HepG2 (cell line): ENCODE measurements around the gene CAMTA1. TPM values are rescaled to one million over a fixed set of nuclear protein-coding genes. Genes with fewer than 3 reads are reported as not detected.

Experiments
- ATAC-seq: fragments of 200-7000 bp; cut with Tn5 transposase; 3 replicates; pipeline ENCODE4 v1.9.1; 2020; ENCODE audit warnings: mild to moderate bottlenecking, moderate library complexity
- BruUV-seq: library from RNA; stranded (reverse); fragments of 400-500 nt; replicated peaks from 2 replicates; lab custom pipeline; 2021; lab: Mats Ljungman, UMichigan
- CTCF ChIA-PET: fragments of 300-600 bp; formaldehyde crosslinking; extraction: SDS; loops from one replicate; lab custom pipeline; 2021; ENCODE audit warnings: low total read pairs, inconsistent platforms, low intra/inter-chr PET ratio; lab: Yijun Ruan, JAX
- POLR2A ChIA-PET: fragments of 350-600 bp; sonication (Branson Sonifier 250); formaldehyde crosslinking; loops from one replicate; lab custom pipeline; 2020; ENCODE audit warnings: antibody characterized with exemption, inconsistent platforms; lab: Yijun Ruan, JAX
- DNase-seq: peaks from one replicate; pipeline ENCODE4 v3.0.0-alpha.2; 2015; ENCODE audit warnings: low spot score
- FAIRE-seq: peaks from 3 replicates; lab custom pipeline; 2011; peaks lifted over from hg19 to GRCh38; lab: Jason Lieb, UNC
- H2AFZ ChIP-seq: one replicate; pipeline ENCODE4 v1.6.1; 2011; ENCODE audit warnings: low read length, inconsistent platforms
- H3K27ac ChIP-seq: fragments of 300-600 bp; 3 replicates; pipeline ENCODE4 v1.8.0; 2011; ENCODE audit warnings: mixed run types, mild to moderate bottlenecking, mixed read lengths, low read length, inconsistent platforms; ENCODE audit not compliant: insufficient read depth; ENCODE audit errors: extremely low read length
- H3K27me3 ChIP-seq, 2 experiments: fragments of 200-600 bp in 1 of 2; 2 replicates in 1 of 2; 3 replicates in 1 of 2; pipeline versions ENCODE4 v1.6.0 to v1.8.0; 2011; ENCODE audit warnings: low read length in 2 of 2, mild to moderate bottlenecking in 2 of 2, moderate library complexity in 2 of 2, inconsistent platforms in 1 of 2; ENCODE audit not compliant: insufficient read depth in 2 of 2, control insufficient read depth in 1 of 2
- H3K36me3 ChIP-seq, 2 experiments: fragments of 200-600 bp in 1 of 2; replicated peaks in 1 of 2; 2 replicates in 1 of 2; 3 replicates in 1 of 2; pipeline versions ENCODE4 v1.5.1 to v1.8.0; 2011; ENCODE audit warnings: low read length in 2 of 2, inconsistent platforms in 1 of 2; ENCODE audit not compliant: insufficient read depth in 2 of 2, control insufficient read depth in 1 of 2
- H3K4me1 ChIP-seq: 2 replicates; pipeline ENCODE4 v1.5.1; 2012; ENCODE audit warnings: low read length, inconsistent platforms; ENCODE audit not compliant: insufficient read depth
- H3K4me2 ChIP-seq: 2 replicates; pipeline ENCODE4 v1.6.0; 2011; ENCODE audit warnings: low read depth, low read length, inconsistent platforms
- H3K4me3 ChIP-seq, 3 experiments: fragments of 200-600 bp in 1 of 3; sonication (generic), shearing (Covaris generic) in 1 of 3; replicated peaks in 1 of 3; 2 replicates each; pipeline ENCODE4 v1.5.1; 2011 to 2016; ENCODE audit warnings: low read length in 3 of 3, inconsistent platforms in 2 of 3, low read depth in 2 of 3, mild to moderate bottlenecking in 2 of 3, control low read depth in 1 of 3, mixed read lengths in 1 of 3; ENCODE audit not compliant: insufficient read depth in 1 of 3
- H3K79me2 ChIP-seq: one replicate; pipeline ENCODE4 v1.6.1; 2011; ENCODE audit warnings: low read length, inconsistent platforms; ENCODE audit not compliant: insufficient read depth
- H3K9ac ChIP-seq: 2 replicates; pipeline ENCODE4 v1.6.0; 2011; ENCODE audit warnings: mild to moderate bottlenecking, low read depth, low read length, inconsistent platforms; ENCODE audit not compliant: insufficient read depth
- H3K9me3 ChIP-seq: 2 replicates; pipeline ENCODE4 v1.5.1; 2012; ENCODE audit warnings: mild to moderate bottlenecking, low read length
- H4K20me1 ChIP-seq: 2 replicates; pipeline ENCODE4 v1.6.0; 2011; ENCODE audit warnings: inconsistent platforms, mild to moderate bottlenecking, low read length, moderate library complexity; ENCODE audit not compliant: insufficient read depth
- HMG20B ChIP-seq: conservative IDR thresholded peaks from 2 replicates; pipeline ENCODE4 v1.6.1; 2016; ENCODE audit warnings: missing genetic modification reagents, missing compliant biosample characterization
- PAXIP1 ChIP-seq: sonication (generic); formaldehyde crosslinking; conservative IDR thresholded peaks from 2 replicates; pipeline ENCODE4 v1.4.0; 2020; ENCODE audit warnings: mild to moderate bottlenecking, missing genetic modification reagents, moderate library complexity
- TERF1 ChIP-seq: sonication (generic); formaldehyde crosslinking; IDR thresholded peaks from 2 replicates; pipeline ENCODE4 v1.8.0; 2022; ENCODE audit warnings: mild to moderate bottlenecking, missing genetic modification reagents, moderate library complexity
- ZNF3 ChIP-seq: IDR thresholded peaks from 2 replicates; pipeline ENCODE4 v1.7.0; 2017; ENCODE audit warnings: inconsistent platforms
- ZNF605 ChIP-seq: sonication (generic); formaldehyde crosslinking; IDR thresholded peaks from 2 replicates; pipeline ENCODE4 v1.8.0; 2022; ENCODE audit warnings: mild to moderate bottlenecking, missing genetic modification reagents
- ZNF724P ChIP-seq: sonication (generic); formaldehyde crosslinking; IDR thresholded peaks from 2 replicates; pipeline ENCODE4 v1.8.0; 2022; ENCODE audit warnings: missing genetic modification reagents, borderline replicate concordance
- ZSCAN29 ChIP-seq: sonication (generic); formaldehyde crosslinking; conservative IDR thresholded peaks from 2 replicates; pipeline ENCODE4 v1.4.0; 2020; ENCODE audit warnings: mild to moderate bottlenecking, missing genetic modification reagents
- WGBS: methylation state at CpG from one replicate; pipeline ENCODE4 v1.1.6; 2017; ENCODE audit warnings: low lambda C conversion rate; 5-methylcytosine and 5-hydroxymethylcytosine counted together
- in situ Hi-C: cut with HindIII; loops from 2 replicates; pipeline ENCODE4 v1.10.0; 2017; ENCODE audit warnings: low pct_unique_long_range_greater_than_20kb; ENCODE audit not compliant: extremely low pct_ligation_motif_present
- intact Hi-C: fragments of 100-400 bp; cut with micrococcal nuclease; formaldehyde crosslinking; loops from one replicate; pipeline ENCODE4 v1.10.0; 2022; ENCODE audit not compliant: unreplicated experiment
- polyA plus RNA-seq, 8 experiments: library from polyadenylated mRNA; depleted of rRNA in 3 of 8; stranded (reverse) in 7 of 8; unstranded in 1 of 8; fragments of >200 nt; fragmentation: Illumina TruSeq in 4 of 8; extraction: Trizol in 4 of 8; gene quantifications; 2 replicates each; pipeline versions ENCODE4 v1.2.1 to v1.2.3, GENCODE V29; 2011 to 2016; ENCODE audit warnings: low read depth in 4 of 8, missing spikeins in 1 of 8, mixed read lengths in 1 of 8; ENCODE audit not compliant: insufficient read depth in 1 of 8
- total RNA-seq, 5 experiments: library from RNA; depleted of rRNA; stranded (reverse); fragments of >200 nt; fragmentation: Illumina TruSeq; extraction: Trizol; gene quantifications; 2 replicates each; pipeline ENCODE4 v1.2.3, GENCODE V29; 2016; ENCODE audit warnings: low read depth in 1 of 5
- TF ChIP-seq, protein P1 (sequence below): IDR thresholded peaks from 2 replicates; pipeline ENCODE4 v1.6.1; 2012; ENCODE audit warnings: inconsistent platforms
- TF ChIP-seq, protein P2 (sequence below): IDR thresholded peaks from 2 replicates; pipeline ENCODE4 v1.6.1; 2016; ENCODE audit warnings: low read depth, control low read depth

CAMTA1 gene
- total and polyA plus RNA-seq, 2 of the 13 experiments (the other 11 are each of a cell fraction or from before 2014, with no cell fraction given) = 25.0 to 36.4 TPM

DNA sequence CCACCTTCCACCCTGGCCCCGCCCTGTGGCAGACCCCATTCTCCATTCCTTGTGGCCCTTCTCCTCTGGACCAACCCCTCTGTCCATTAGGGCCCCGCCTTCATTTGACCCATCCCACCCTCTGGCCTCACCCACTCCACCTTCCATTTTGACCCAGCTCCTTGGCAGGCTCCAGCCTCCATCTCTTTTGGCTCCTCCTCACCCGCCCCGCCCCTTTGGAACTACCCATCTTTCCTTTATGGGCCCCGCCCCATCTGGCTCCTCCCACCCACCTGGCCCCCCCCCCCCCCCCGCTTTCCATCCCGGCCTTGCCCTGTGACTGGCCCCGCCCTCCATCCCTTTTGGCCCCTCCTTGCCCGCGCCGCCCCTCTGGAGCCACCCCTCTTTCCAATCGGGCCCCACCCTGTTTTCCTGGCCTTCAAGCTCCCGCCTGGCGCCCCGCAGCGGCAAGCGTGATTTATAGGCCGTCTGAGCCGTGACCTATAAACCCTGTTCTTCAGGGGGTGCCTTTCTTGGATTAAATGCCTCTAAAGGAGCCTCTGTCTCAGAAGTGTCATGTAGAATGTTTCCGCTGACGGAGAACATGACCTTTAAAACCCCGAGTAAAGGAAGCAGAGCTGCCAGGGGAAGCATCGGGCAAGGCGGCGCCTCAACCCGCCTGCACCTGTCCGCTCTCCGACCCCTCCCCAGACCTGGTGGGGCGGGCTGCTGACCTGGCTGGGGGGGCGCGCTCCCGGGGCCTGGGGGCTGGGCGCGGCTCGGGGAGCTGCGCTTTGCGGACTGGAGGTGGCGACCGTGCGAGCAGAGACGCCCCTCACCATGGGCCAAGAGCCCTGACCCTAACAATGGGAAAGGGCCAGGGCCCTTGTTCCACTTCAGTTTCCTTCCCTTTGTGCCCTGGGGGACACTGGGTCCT, 178.0 kb downstream of the CAMTA1 start:
- Histone ChIP-seq H3K27me3 (peaks cover 8 to 33% of the 10 kb centered on the region in 2 experiments; a peak in 3 of 5 replicates), H2AFZ (no peak overlapping the region), H3K27ac (no peak overlapping the region), H3K4me1 (0 out of 2 replicates have a peak, but pooled peaks cover 10% of the 10 kb centered on the region), H3K4me2 (no peak overlapping the region), H3K36me3 (no peaks in the 10 kb centered on the region), H3K9ac (no peak overlapping the region), H3K4me3 (no peak overlapping the region), H3K9me3 (no peaks in the 10 kb centered on the region), H3K79me2 (no peaks in the 10 kb centered on the region), H4K20me1 (no peaks in the 10 kb centered on the region)
- in situ Hi-C loops (no loop called here), intact Hi-C loops (no loop called here)
- ATAC-seq = no peak
- FAIRE-seq = no peak
- POLR2A ChIA-PET = no interaction called here
- DNase-seq = no peak
- CTCF ChIA-PET = no interaction called here
- no TSS peak for BruUV-seq
- TF ChIP-seq ZNF3 (CRISPR knock-in tag) (no peak), HMG20B (no peak), ZSCAN29 (CRISPR knock-in tag) (no peak)
- 46% methylated on average over 25 of the region's 41 CpGs for WGBS

- ChIA-PET CTCF (no interaction called here), POLR2A (no interaction called here)
- BruUV-seq = no TSS peak
- H3K36me3 ChIP-seq = no peaks in the 10 kb centered on the region
- peaks cover 9 to 40% of the 10 kb centered on the region in 2 experiments; a peak in 3 of 5 replicates for H3K27me3 ChIP-seq
- WGBS = no CpG with 5 or more reads among the region's 5 CpGs
- H3K4me3 ChIP-seq = no peak overlapping the region
- FAIRE-seq (no peak), ATAC-seq (no peak), DNase-seq (no peak)
- H3K9ac ChIP-seq = no peak overlapping the region
- H3K9me3 ChIP-seq = no peaks in the 10 kb centered on the region
- H3K27ac ChIP-seq = no peak overlapping the region
- in situ Hi-C loops (no loop called here), intact Hi-C loops (no loop called here)
- H2AFZ ChIP-seq = no peak overlapping the region
- H4K20me1 ChIP-seq = no peaks in the 10 kb centered on the region
- H3K4me1 ChIP-seq = 0 out of 2 replicates have a peak, but pooled peaks cover 10% of the 10 kb centered on the region
- H3K4me2 ChIP-seq = no peak overlapping the region
- H3K79me2 ChIP-seq = no peaks in the 10 kb centered on the region
- no peak for TF ChIP-seq TERF1 (CRISPR knock-in tag)
- TF ChIP-seq, protein P1, sequence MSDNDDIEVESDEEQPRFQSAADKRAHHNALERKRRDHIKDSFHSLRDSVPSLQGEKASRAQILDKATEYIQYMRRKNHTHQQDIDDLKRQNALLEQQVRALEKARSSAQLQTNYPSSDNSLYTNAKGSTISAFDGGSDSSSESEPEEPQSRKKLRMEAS = no peak
- no peak for TF ChIP-seq ZNF724P (CRISPR knock-in tag)
- TF ChIP-seq, protein P2, sequence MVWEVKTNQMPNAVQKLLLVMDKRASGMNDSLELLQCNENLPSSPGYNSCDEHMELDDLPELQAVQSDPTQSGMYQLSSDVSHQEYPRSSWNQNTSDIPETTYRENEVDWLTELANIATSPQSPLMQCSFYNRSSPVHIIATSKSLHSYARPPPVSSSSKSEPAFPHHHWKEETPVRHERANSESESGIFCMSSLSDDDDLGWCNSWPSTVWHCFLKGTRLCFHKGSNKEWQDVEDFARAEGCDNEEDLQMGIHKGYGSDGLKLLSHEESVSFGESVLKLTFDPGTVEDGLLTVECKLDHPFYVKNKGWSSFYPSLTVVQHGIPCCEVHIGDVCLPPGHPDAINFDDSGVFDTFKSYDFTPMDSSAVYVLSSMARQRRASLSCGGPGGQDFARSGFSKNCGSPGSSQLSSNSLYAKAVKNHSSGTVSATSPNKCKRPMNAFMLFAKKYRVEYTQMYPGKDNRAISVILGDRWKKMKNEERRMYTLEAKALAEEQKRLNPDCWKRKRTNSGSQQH (CRISPR knock-in tag) = no peak
- no peak for TF ChIP-seq ZNF605 (CRISPR knock-in tag)
- TF ChIP-seq PAXIP1 (CRISPR knock-in tag) = no peak
Measured at GRCh38 chr1:6963912-6964307, 178.7 kb downstream of the CAMTA1 start.
